Suprapubic skin (tissue), 4 donors: ENCODE results near the gene DCAF8. TPM values are rescaled to one million over a fixed set of nuclear protein-coding genes. Genes with fewer than 3 reads are reported as not detected.

Experiments used
- DNase-seq, 2 donors: peaks; one replicate each; pipeline ENCODE4 v3.0.0-alpha.2; 2019; ENCODE audit warnings: low spot score in 2 of 2
- H3K27ac ChIP-seq: fragments of 200-600 bp; sonication (generic); one replicate; pipeline ENCODE4 v1.5.1; 2019
- H3K27me3 ChIP-seq: fragments of 200-600 bp; sonication (generic); one replicate; pipeline ENCODE4 v1.5.1; 2019
- H3K36me3 ChIP-seq: fragments of 200-600 bp; sonication (generic); one replicate; pipeline ENCODE4 v1.5.1; 2019
- H3K4me1 ChIP-seq: fragments of 200-600 bp; sonication (generic); one replicate; pipeline ENCODE4 v1.5.1; 2019
- H3K4me3 ChIP-seq: fragments of 200-600 bp; sonication (generic); one replicate; pipeline ENCODE4 v1.5.1; 2019; ENCODE audit warnings: mild to moderate bottlenecking
- H3K9me3 ChIP-seq: fragments of 200-600 bp; sonication (generic); one replicate; pipeline ENCODE4 v1.5.1; 2019
- CTCF ChIP-seq, 2 donors: fragments of 200-600 bp in 1 of 2; fragments of 450-650 bp in 1 of 2; sonication (generic) in 1 of 2; IDR thresholded peaks; one replicate each; pipeline ENCODE4 v1.5.1; 2016 to 2019; ENCODE audit warnings: antibody characterized with exemption in 2 of 2, mild to moderate bottlenecking in 1 of 2, moderate library complexity in 1 of 2
- EP300 ChIP-seq: sonication (generic); formaldehyde crosslinking; IDR thresholded peaks from one replicate; pipeline ENCODE4 v1.6.1; 2017; ENCODE audit warnings: antibody characterized with exemption
- POLR2A ChIP-seq, 2 donors: fragments of 450-650 bp; IDR thresholded peaks; one replicate each; pipeline ENCODE4 v1.6.1; 2017; ENCODE audit warnings: antibody characterized with exemption in 2 of 2, mild to moderate bottlenecking in 2 of 2, moderate library complexity in 2 of 2
- POLR2AphosphoS5 ChIP-seq, 3 donors: sonication (generic); formaldehyde crosslinking; IDR thresholded peaks; one replicate each; pipeline ENCODE4 v1.6.1; 2017; ENCODE audit warnings: antibody characterized with exemption in 3 of 3
- WGBS: methylation state at CpG from one replicate; pipeline ENCODE4 v1.1.5; 2018; 5-methylcytosine and 5-hydroxymethylcytosine counted together
- total RNA-seq, 4 donors: library from RNA; depleted of rRNA; stranded (reverse); fragments of >200 nt; gene quantifications; one replicate each; pipeline ENCODE4 v1.1.0, GENCODE V29; 2016

DCAF8 gene
- total RNA-seq, 4 donors from 2014 or later, result 98.3 to 402 (median 125) TPM

- no peaks in the 10 kb centered on the region for H3K36me3 ChIP-seq
- H3K4me3 ChIP-seq, result no peak overlapping the region
- no peak overlapping the region for H3K27ac ChIP-seq
- peaks cover 22% of the 10 kb centered on the region for H3K4me1 ChIP-seq
- WGBS, result 88% methylated on average over 4 of the region's 4 CpGs
- no peak for DNase-seq
- H3K9me3 ChIP-seq, result no peaks in the 10 kb centered on the region
- TF ChIP-seq CTCF (IDR thresholded peaks at IDR 0.05) (no peak), POLR2AphosphoS5 (IDR thresholded peaks at IDR 0.05) (no peak), EP300 (no peak), POLR2A (IDR thresholded peaks at IDR 0.05) (no peak)
- no peaks in the 10 kb centered on the region for H3K27me3 ChIP-seq
These were observed 2.5 kb upstream of the DCAF8 start for GRCh38 chr1:160264795-160265307.

- Histone ChIP-seq H3K36me3 (no peaks in the 10 kb centered on the region), H3K27ac (peak overlapping the region; percentile 97), H3K4me1 (peaks cover 52% of the 10 kb centered on the region), H3K27me3 (no peaks in the 10 kb centered on the region), H3K4me3 (peak overlapping the region; percentile 85), H3K9me3 (no peaks in the 10 kb centered on the region)
- no peak for DNase-seq
- TF ChIP-seq CTCF (IDR thresholded peaks at IDR 0.05) (no peak), POLR2A (IDR thresholded peaks at IDR 0.05) (no peak), EP300 (no peak), POLR2AphosphoS5 (IDR thresholded peaks at IDR 0.05) (no peak)
- WGBS, result 0% methylated on average over 8 of the region's 8 CpGs
These were observed 825 bp downstream of the DCAF8 start for GRCh38 chr1:160261556-160261892.

DNA sequence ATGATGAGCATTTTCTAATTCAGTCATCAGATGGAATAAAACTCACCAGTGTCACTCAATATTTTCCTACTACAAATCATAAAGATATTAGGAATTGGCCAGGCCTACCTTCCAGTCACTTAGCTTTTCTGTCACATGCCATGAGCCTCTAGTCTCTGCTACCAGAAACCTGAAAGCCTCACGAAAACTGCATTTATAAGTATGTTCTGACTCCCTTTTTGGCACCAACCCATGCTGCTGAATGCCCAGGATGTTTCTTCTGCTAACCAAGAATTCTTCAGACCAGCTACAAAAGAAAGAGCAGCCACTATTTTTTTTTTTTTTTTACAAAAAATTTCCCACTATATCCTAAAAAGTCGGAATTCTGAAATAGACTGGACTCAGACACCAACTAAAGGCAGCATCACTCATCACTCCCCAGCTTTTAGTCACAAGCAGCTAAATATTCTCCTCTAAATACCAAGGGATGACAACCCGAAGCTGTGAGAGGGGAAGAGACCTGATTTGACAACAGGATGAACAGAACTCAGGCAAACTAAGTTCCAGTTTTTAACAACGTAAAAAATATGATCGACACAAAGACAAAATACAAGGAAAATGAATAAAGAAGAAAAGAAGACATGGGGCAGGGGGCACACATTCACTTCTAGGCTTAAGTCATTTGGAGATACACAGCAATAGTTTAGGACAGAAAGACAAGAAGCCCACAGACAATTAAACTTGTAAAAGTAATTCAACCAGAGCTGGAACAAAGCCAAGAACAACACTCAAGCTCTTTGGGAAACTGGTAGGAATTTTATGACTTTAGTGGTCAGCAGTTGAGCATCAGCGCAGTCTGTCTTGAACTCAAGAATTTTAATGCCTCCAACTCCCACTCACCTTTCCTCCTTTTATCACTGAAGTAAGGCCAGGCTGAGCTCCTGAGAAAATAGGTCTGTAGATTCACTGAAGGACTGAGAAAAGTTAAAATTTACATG lies 1.7 kb downstream of the DCAF8 start:
- H3K36me3 ChIP-seq, result no peaks in the 10 kb centered on the region
- peak overlapping the region; percentile 85 for H3K4me3 ChIP-seq
- no peaks in the 10 kb centered on the region for H3K9me3 ChIP-seq
- no peaks in the 10 kb centered on the region for H3K27me3 ChIP-seq
- 33% methylated on average over 6 of the region's 6 CpGs for WGBS
- no peak for DNase-seq
- no peak for TF ChIP-seq EP300
- no peak for TF ChIP-seq POLR2AphosphoS5 (IDR thresholded peaks at IDR 0.05)
- no peak for TF ChIP-seq CTCF (IDR thresholded peaks at IDR 0.05)
- TF ChIP-seq POLR2A (IDR thresholded peaks at IDR 0.05), result no peak
- peak overlapping the region; percentile 97 for H3K27ac ChIP-seq
- peaks cover 57% of the 10 kb centered on the region for H3K4me1 ChIP-seq

DNA sequence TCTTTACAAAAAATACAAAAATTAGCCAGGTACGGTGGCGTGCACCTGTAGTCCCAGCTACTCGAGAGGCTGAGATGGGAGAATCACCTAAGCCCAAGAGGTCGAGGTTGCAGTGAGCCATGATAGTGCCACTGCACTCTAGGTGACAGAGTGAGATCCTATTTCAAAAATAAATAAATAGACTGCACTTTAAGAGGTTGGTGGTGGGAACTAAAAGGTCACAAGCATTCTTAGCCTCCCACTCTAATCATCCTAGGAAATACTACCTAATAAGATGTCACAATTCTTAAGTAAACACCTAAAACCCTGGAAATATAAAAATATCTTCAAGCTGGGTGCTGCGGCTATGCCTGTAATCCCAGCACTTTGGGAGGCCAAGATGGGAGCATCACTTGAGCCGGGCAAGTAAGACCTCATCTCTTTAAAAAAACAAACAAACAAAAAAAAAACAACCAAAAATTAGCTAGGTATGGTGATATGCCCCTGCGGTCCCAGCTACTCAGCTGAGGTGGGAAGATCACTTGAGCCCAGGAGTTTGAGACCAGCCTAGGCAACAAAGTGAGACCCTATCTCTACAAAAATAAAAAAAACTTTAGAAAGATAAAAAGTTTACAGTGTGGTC lies 4.1 kb downstream of the DCAF8 start:
- Histone ChIP-seq H3K4me1 (peaks cover 57% of the 10 kb centered on the region), H3K9me3 (no peaks in the 10 kb centered on the region), H3K4me3 (no peak overlapping the region), H3K36me3 (peaks cover 4% of the 10 kb centered on the region), H3K27me3 (no peaks in the 10 kb centered on the region), H3K27ac (no peak overlapping the region)
- DNase-seq, result no peak
- TF ChIP-seq POLR2A (IDR thresholded peaks at IDR 0.05) (no peak), EP300 (no peak), CTCF (IDR thresholded peaks at IDR 0.05) (no peak), POLR2AphosphoS5 (IDR thresholded peaks at IDR 0.05) (no peak)
- WGBS, result 88% methylated on average over 7 of the region's 7 CpGs

GRCh38 chr1:160257411-160258015 lies 4.8 kb downstream of the DCAF8 start:
- Histone ChIP-seq H3K4me1 (peaks cover 52% of the 10 kb centered on the region), H3K36me3 (peaks cover 4% of the 10 kb centered on the region), H3K27me3 (no peaks in the 10 kb centered on the region), H3K4me3 (no peak overlapping the region), H3K27ac (no peak overlapping the region), H3K9me3 (no peaks in the 10 kb centered on the region)
- TF ChIP-seq POLR2AphosphoS5 (IDR thresholded peaks at IDR 0.05) (no peak), POLR2A (IDR thresholded peaks at IDR 0.05) (no peak), EP300 (no peak), CTCF (IDR thresholded peaks at IDR 0.05) (no peak)
- WGBS, result 90% methylated on average over 6 of the region's 6 CpGs
- no peak for DNase-seq
